Left ventricle myocardium inferior (tissue), 1 donor: ENCODE measurements around the gene SDCBP2. TPM values are rescaled to one million over a fixed set of nuclear protein-coding genes. Genes with fewer than 3 reads are reported as not detected.

Source experiments
- DNase-seq: peaks from one replicate; pipeline ENCODE4 v3.0.0-alpha.2; 2020
- H3K27ac ChIP-seq: fragments of 200-600 bp; replicated peaks from 2 replicates; pipeline ENCODE4 v1.8.0; 2021
- H3K27me3 ChIP-seq: fragments of 200-600 bp; 2 replicates; pipeline ENCODE4 v1.8.0; 2021; ENCODE audit warnings: low read depth
- H3K36me3 ChIP-seq: fragments of 200-600 bp; 2 replicates; pipeline ENCODE4 v1.8.0; 2021
- H3K4me1 ChIP-seq: fragments of 200-600 bp; 2 replicates; pipeline ENCODE4 v1.8.0; 2021
- H3K4me3 ChIP-seq: fragments of 200-600 bp; 2 replicates; pipeline ENCODE4 v1.8.0; 2021; ENCODE audit warnings: mild to moderate bottlenecking, moderate library complexity
- H3K9me3 ChIP-seq: fragments of 200-600 bp; replicated peaks from 2 replicates; pipeline ENCODE4 v1.8.0; 2021
- intact Hi-C: fragments of 100-400 bp; cut with micrococcal nuclease; formaldehyde crosslinking; loops from one replicate; pipeline ENCODE4 v1.11.0; 2022
- total RNA-seq: library from RNA; stranded (reverse); fragmentation: NEBNext Ultra II Directional; extraction: Animal tissue kit (Norgen Biotek cat#: 25700); gene quantifications from one replicate; pipeline ENCODE4 v1.2.1, GENCODE V29; 2021
- TF ChIP-seq, protein P1 (sequence below): fragments of 200-600 bp; IDR thresholded peaks from 2 replicates; pipeline ENCODE4 v1.8.0; 2021; ENCODE audit warnings: antibody characterized with exemption, mild to moderate bottlenecking, borderline replicate concordance
- donor health status: DM: no; HTN: yes; CAD: no; lungs with severe emphysema.

SDCBP2 gene
- total RNA-seq, 1 donor from 2014 or later, result 2.2 TPM

GRCh38 chr20:1332749-1333300 is 3.9 kb upstream of the SDCBP2 start:
- DNase-seq, result no peak
- H3K4me1 ChIP-seq, result peaks cover 78% of the 10 kb centered on the region
- TF ChIP-seq, protein P1, sequence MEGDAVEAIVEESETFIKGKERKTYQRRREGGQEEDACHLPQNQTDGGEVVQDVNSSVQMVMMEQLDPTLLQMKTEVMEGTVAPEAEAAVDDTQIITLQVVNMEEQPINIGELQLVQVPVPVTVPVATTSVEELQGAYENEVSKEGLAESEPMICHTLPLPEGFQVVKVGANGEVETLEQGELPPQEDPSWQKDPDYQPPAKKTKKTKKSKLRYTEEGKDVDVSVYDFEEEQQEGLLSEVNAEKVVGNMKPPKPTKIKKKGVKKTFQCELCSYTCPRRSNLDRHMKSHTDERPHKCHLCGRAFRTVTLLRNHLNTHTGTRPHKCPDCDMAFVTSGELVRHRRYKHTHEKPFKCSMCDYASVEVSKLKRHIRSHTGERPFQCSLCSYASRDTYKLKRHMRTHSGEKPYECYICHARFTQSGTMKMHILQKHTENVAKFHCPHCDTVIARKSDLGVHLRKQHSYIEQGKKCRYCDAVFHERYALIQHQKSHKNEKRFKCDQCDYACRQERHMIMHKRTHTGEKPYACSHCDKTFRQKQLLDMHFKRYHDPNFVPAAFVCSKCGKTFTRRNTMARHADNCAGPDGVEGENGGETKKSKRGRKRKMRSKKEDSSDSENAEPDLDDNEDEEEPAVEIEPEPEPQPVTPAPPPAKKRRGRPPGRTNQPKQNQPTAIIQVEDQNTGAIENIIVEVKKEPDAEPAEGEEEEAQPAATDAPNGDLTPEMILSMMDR, result no peak
- no peaks in the 10 kb centered on the region for H3K27me3 ChIP-seq
- intact Hi-C loops, result no loop called here
- H3K4me3 ChIP-seq, result no peak overlapping the region
- no peaks in the 10 kb centered on the region for H3K9me3 ChIP-seq
- H3K27ac ChIP-seq, result peak overlapping the region; percentile 30
- no peaks in the 10 kb centered on the region for H3K36me3 ChIP-seq

- peaks cover 78% of the 10 kb centered on the region for H3K4me1 ChIP-seq
- TF ChIP-seq, protein P1, result no peak
- H3K9me3 ChIP-seq, result no peaks in the 10 kb centered on the region
- no peaks in the 10 kb centered on the region for H3K27me3 ChIP-seq
- no peaks in the 10 kb centered on the region for H3K36me3 ChIP-seq
- peak overlapping the region; percentile 100 for H3K27ac ChIP-seq
- H3K4me3 ChIP-seq, result no peak overlapping the region
- DNase-seq, result no peak
- intact Hi-C loops, result no loop called here
These were observed 3.0 kb upstream of the SDCBP2 start for GRCh38 chr20:1331801-1332453.

GRCh38 chr20:1331101-1331500 is 2.2 kb upstream of the SDCBP2 start:
- no peak overlapping the region for H3K4me3 ChIP-seq
- no peaks in the 10 kb centered on the region for H3K27me3 ChIP-seq
- DNase-seq, result no peak
- H3K9me3 ChIP-seq, result no peaks in the 10 kb centered on the region
- peak overlapping the region; percentile 100 for H3K27ac ChIP-seq
- H3K4me1 ChIP-seq, result peaks cover 78% of the 10 kb centered on the region
- no peaks in the 10 kb centered on the region for H3K36me3 ChIP-seq
- intact Hi-C loops, result no loop called here
- TF ChIP-seq, protein P1, result no peak

DNA sequence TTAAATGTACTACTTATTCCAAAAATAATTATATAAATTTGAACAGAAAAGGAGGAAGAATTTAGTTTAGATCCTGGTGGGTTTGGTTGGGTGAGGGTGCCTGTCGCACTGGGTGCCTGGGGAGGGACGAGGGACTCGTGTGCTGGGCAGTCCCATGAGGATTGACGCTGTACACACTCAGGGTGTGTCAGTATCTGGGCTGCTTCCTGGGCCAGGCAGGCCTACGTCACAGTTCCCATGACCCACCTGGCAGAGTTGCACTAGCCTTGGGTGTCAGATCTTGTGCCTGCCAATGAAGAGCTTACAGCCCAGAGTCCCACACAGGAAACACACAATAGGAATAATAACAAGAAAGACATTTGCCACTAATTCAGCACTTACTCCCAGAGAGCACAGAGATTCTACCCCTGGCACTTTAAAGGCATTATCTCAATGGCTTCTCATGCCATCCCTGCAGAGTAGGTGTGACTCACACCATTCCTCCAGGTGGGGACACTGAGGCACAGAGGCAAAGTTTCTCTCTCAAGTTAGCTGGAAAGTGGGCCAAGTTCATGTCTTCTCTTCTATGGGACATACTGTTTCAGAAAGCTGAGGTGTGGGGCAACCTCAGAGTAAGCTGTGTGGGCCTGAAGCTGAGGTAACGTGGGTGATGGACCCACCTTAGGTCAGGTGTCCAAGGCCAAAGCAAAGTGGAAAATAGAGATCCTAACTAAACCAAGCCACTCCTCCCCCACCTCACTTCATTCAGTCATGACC is 1.3 kb upstream of the SDCBP2 start:
- Histone ChIP-seq H3K27me3 (no peaks in the 10 kb centered on the region), H3K27ac (peak overlapping the region; percentile 100), H3K4me3 (no peak overlapping the region), H3K9me3 (no peaks in the 10 kb centered on the region), H3K4me1 (peaks cover 77% of the 10 kb centered on the region), H3K36me3 (no peaks in the 10 kb centered on the region)
- DNase-seq, result peak; percentile 70
- TF ChIP-seq, protein P1, result no peak
- intact Hi-C loops, result no loop called here

DNA sequence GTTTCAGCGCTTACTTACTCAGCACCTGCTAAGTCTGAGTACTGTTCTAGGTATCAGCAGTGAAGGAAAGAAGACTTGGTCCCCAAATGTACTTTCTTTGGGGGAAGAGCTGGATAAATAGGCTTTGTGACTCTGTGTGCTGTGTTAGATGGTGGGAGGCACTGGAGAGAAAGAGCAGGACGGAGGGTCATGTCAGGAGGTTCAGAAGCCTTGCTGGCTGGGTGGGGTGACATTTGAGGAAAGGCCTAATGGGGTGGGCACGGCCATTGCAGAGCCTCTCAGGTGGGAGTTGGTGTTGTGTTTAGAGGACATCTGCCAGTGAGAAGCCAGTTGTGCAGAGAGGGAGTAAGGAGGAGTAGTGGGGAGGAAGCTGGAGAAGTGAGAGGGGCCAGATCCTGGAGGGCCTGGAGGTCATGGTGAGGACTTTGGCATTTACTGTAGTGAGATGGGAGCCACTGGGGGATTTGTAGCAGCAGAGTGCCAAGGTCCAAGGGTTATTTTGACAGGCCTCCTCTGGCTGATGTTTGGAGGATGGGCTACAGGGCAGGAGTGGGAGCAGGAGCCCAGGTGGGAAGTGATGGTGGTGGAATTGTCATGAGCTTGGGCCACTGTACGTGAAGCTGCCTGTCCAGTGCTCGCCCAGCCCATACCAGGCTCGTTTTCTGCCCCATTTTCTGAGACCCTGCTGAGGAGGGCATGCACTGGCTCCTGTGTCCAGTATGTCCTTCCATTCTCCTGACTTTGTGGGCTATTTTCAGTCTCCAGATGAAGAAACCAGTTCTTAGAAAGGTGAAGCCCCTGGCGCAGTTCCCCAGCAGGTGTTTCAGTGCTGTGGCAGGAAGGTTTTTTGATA is 886 bp downstream of the SDCBP2 start:
- DNase-seq, result no peak
- Histone ChIP-seq H3K9me3 (no peaks in the 10 kb centered on the region), H3K4me1 (peaks cover 90% of the 10 kb centered on the region), H3K27ac (peak overlapping the region; percentile 100), H3K27me3 (no peaks in the 10 kb centered on the region), H3K36me3 (no peaks in the 10 kb centered on the region), H3K4me3 (no peak overlapping the region)
- TF ChIP-seq, protein P1, result no peak
- intact Hi-C loops, result loop anchor here (5.0 kb wide), 1 partner anchor 64 kb away; the partner anchor contains the start of gene FKBP1A
